Measurements from ENCODE around the gene PNMA8C. TPM values are rescaled to one million over a fixed set of nuclear protein-coding genes. Genes with fewer than 3 reads are reported as not detected.
A peak's percentile ranks its signal among the peaks of the same experiment; 100 is the strongest.

PNMA8C gene
- total and polyA plus RNA-seq, 12 donors = 0.47 to 4.4 (median 1.9) TPM

DNA sequence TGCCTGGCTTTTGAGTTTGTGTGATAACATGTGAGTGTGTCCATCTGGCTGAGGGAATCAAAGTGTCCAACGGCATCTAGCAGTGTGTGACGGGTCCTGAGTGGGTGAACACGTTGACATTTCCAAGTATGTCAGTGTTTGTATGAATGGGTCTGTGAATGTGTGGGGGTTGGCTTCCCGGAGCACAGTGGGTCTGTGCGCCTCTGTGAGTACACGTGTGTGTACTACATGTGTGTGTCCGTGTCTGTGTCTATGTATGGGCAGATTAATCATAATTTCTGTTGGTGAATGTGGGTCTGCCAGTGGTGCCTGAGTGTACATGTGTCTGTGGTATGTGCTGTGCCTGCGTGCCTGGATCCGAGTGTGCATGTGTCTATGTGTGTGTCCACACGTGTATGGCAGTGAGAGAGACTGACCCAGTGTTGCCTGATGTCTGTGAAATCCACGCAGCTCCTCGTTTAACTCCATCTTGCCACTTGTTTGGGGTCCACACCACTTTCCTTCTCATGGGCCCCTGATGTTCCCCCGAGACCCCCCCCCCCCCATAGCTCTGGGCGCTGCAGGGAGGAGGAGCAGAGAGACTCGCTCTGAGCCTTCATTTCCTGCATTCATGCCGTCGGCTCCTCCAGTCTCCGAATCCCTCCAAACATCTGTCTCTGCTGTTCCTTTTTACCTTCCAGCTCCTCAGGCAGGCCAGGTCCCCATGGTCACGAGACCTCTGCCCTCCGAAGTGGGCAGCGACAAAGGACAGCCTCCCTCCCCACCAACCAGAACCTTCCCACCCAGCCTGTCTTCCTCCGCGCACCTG lies 20.7 kb downstream of the PNMA8C start:
- Histone ChIP-seq H3K36me3 (replicated peaks in 1 of 2) (no peaks in the 10 kb centered on the region), H3K4me3 (peak overlapping the region in 1 of 4 donors; percentile 29), H3K27me3 (no peaks in the 10 kb centered on the region), H3K27ac (peak overlapping the region; percentile 62 to 85 (median 77)), H3K9me3 (replicated peaks in 1 of 3) (no peaks in the 10 kb centered on the region), H3K4me1 (replicated peaks in 1 of 2) (peaks cover 25 to 46% of the 10 kb centered on the region in 2 donors)
- peak in 1 of 7 donors; percentile 49 for DNase-seq
- intact Hi-C loops (cut with DNase I) = no loop called here
- WGBS, 4 donors = 21 to 24% (median 22%) methylated on average over 20 to 23 of the region's 23 CpGs
- TF ChIP-seq, protein P1, sequence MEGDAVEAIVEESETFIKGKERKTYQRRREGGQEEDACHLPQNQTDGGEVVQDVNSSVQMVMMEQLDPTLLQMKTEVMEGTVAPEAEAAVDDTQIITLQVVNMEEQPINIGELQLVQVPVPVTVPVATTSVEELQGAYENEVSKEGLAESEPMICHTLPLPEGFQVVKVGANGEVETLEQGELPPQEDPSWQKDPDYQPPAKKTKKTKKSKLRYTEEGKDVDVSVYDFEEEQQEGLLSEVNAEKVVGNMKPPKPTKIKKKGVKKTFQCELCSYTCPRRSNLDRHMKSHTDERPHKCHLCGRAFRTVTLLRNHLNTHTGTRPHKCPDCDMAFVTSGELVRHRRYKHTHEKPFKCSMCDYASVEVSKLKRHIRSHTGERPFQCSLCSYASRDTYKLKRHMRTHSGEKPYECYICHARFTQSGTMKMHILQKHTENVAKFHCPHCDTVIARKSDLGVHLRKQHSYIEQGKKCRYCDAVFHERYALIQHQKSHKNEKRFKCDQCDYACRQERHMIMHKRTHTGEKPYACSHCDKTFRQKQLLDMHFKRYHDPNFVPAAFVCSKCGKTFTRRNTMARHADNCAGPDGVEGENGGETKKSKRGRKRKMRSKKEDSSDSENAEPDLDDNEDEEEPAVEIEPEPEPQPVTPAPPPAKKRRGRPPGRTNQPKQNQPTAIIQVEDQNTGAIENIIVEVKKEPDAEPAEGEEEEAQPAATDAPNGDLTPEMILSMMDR (IDR thresholded peaks at IDR 0.05) = no peak
- peak in 1 of 2 donors; percentile 0 for TF ChIP-seq POLR2A (IDR thresholded peaks at IDR 0.05)

DNA sequence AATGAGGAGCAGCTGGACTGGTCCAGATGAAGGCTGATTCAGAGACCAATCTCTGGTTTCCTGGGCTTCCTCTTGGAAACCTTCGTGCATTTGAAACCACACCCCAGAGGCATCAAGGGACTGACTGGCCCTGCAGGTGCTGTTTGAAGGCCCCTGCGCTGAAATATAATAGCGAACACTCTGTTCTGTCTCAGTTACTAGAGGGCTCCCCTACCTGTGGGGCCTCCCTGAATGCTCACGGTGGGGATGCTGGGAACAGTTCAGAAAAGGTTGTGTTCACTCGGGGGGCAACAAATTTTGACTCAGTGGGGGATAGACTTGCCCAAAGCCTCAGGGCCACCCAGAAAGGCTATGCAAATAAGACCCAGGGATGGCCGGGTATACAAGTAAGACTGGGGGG lies 21.8 kb downstream of the PNMA8C start:
- no peak for TF ChIP-seq POLR2A (IDR thresholded peaks at IDR 0.05)
- TF ChIP-seq, protein P1 (IDR thresholded peaks at IDR 0.05) = no peak
- no peaks in the 10 kb centered on the region for H3K27me3 ChIP-seq
- intact Hi-C loops (cut with DNase I) = no loop called here
- no peak overlapping the region for H3K27ac ChIP-seq
- no peak for DNase-seq
- peaks cover 24 to 46% of the 10 kb centered on the region in 2 donors for H3K4me1 ChIP-seq (replicated peaks in 1 of 2)
- no peak overlapping the region for H3K4me3 ChIP-seq
- 10 to 37% (median 15%) methylated on average over 6 of the region's 6 CpGs for WGBS, 4 donors
- H3K36me3 ChIP-seq (replicated peaks in 1 of 2) = no peaks in the 10 kb centered on the region
- no peaks in the 10 kb centered on the region for H3K9me3 ChIP-seq (replicated peaks in 1 of 3)

DNA sequence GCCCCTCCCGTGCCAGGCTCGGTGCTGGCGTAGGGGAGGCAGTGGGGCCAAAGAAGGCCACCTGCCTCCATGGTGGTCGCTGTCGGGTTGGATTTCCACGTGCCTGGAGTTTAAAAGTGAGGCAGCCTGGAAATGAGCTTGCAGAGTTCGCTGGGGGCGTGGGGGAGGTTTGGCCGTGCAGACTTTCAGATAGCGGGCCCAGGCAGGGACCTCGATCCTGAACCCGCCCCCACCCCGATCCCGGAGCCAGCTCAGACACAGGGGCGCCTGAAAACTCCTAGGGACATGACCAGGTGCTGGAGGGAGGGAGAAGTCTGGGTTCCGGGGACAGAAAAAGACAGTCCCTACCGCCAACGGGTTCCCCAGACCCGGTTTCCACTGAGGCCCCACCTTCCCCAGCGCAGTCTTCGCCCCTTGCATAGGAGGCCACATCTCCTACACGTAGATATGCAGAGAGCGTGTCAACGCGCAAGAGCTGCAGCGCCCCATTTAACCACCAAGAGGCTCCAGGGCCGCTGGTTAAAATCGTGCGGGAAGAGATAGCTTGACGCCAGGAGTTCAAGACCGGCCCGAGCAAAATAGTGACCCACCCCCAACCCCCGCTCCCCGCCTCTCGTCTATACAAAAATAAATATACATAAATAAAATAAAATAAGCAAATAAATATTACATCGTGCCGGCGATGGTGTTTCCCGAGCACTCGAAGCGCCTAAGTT lies 23.8 kb downstream of the PNMA8C start:
- Histone ChIP-seq H3K4me3 (no peak overlapping the region), H3K27ac (peak overlapping the region in 2 of 5 donors; percentile 74 to 76), H3K4me1 (replicated peaks in 1 of 2) (peaks cover 14 to 28% of the 10 kb centered on the region in 2 donors), H3K27me3 (no peaks in the 10 kb centered on the region), H3K9me3 (replicated peaks in 1 of 3) (no peaks in the 10 kb centered on the region), H3K36me3 (replicated peaks in 1 of 2) (no peaks in the 10 kb centered on the region)
- intact Hi-C loops (cut with DNase I) = no loop called here
- DNase-seq = no peak
- TF ChIP-seq, protein P1 (IDR thresholded peaks at IDR 0.05) = peak in 1 of 6 experiments; percentile 12
- no peak for TF ChIP-seq POLR2A (IDR thresholded peaks at IDR 0.05)
- 39 to 55% (median 47%) methylated on average over 26 to 41 of the region's 41 CpGs for WGBS, 4 donors

DNA sequence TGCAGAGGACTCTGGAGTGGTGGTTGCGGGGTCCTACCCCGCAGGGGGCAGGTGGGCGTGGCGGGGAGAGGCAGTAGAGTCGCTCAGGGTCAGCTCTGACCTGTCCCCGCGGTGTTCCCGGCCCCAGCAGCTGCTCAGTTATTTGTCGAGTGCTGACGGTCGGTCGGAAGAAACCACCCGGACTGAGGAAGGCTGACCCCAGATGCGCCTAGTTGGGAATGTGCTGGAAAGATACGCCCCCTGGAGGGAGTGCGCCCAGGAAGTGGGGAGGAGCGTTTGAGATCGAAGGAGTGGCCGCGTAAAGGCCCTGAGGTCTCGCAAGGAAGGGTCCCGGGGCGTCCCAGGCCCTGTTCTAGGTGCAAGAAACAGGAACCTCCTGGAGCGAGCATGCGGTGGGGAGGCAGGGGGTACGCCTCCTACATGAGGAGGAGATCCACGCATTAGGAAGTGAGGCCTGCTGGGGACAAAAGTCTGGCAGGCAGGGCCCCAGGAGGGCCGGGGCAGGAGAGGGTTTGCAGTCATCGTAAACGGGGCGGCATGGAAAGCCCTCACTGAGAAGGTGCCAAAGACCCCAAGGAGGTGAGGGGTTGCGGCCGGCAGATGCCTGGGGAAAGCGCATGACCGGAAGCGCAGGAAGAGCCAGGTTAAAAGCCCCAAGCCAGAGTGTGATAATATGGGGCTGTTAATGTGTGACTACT lies 24.5 kb downstream of the PNMA8C start:
- no peaks in the 10 kb centered on the region for H3K27me3 ChIP-seq
- peaks cover 10 to 21% of the 10 kb centered on the region in 2 donors for H3K4me1 ChIP-seq (replicated peaks in 1 of 2)
- 17 to 29% (median 20%) methylated on average over 19 to 36 of the region's 36 CpGs for WGBS, 4 donors
- no peak for TF ChIP-seq POLR2A (IDR thresholded peaks at IDR 0.05)
- TF ChIP-seq, protein P1 (IDR thresholded peaks at IDR 0.05) = no peak
- no peaks in the 10 kb centered on the region for H3K36me3 ChIP-seq (replicated peaks in 1 of 2)
- intact Hi-C loops (cut with DNase I) = no loop called here
- H3K9me3 ChIP-seq (replicated peaks in 1 of 3) = no peaks in the 10 kb centered on the region
- H3K27ac ChIP-seq = peak overlapping the region in 3 of 5 donors; percentile 62 to 76 (median 74)
- peak overlapping the region in 2 of 4 donors; percentile 9 to 53 for H3K4me3 ChIP-seq
- DNase-seq = peak in 5 of 7 donors; percentile 47 to 78 (median 61)

Data from adrenal gland (tissue), 12 donors.